Fibroblast of the conjunctiva (primary cell): ENCODE results near the gene GATA2.

Source experiments
- DNase-seq: peaks from one replicate; pipeline ENCODE4 v3.0.0-alpha.2; 2010; ENCODE audit warnings: low read depth

Gene GATA2

GRCh38 chr3:128432971-128433836, 59.8 kb downstream of the GATA2 start:
- DNase-seq = no peak

- DNase-seq = no peak
These were observed 60.6 kb downstream of the GATA2 start for GRCh38 chr3:128432301-128432970.

GRCh38 chr3:128431803-128432300, 61.1 kb downstream of the GATA2 start:
- DNase-seq = no peak

GRCh38 chr3:128430731-128431130, 62.3 kb downstream of the GATA2 start:
- DNase-seq = no peak

- no peak for DNase-seq
These were observed 62.7 kb downstream of the GATA2 start for GRCh38 chr3:128430301-128430700.

GRCh38 chr3:128429751-128430150, 63.2 kb downstream of the GATA2 start:
- DNase-seq = no peak
